ENCODE results near the gene FZD2.
A peak's percentile ranks its signal among the peaks of the same experiment; 100 is the strongest.

The FZD2 gene

DNA sequence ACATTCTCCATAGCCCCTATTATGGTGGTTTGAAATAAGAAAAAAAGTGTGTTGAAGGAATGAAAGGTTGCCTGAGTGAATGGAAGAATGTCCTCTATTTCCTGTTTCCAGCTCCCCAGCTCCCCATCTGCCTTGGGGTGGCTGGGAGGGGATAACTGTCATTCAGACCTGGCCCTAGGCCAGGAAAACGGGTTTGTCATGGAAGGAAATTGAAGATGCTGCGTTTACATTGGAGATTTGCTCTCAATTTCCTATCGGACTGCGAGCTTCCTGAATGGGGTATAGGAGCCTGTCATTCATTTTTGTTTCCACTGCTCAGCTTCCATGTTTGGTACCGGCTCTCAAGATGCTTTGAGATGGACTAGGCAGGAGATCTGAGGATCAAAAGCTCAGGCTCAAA lies 2.2 kb upstream of the FZD2 start:
- no peaks in the 10 kb centered on the region for H3K79me2 ChIP-seq (ENCODE audit: insufficient read depth, low read length)
- no peak overlapping the region for H3K9ac ChIP-seq (ENCODE audit: low read length)
- H3K9me3 ChIP-seq (ENCODE audit: insufficient read depth, low read length): no peaks in the 10 kb centered on the region
- H2AFZ ChIP-seq (ENCODE audit: low read depth, low read length, severe bottlenecking): no peak overlapping the region
- no peak overlapping the region for H3K27ac ChIP-seq (ENCODE audit: low read depth, low read length)
- no peak for TF ChIP-seq CTCF (IDR thresholded peaks at IDR 0.05; ENCODE audit: insufficient read depth, low read length, poor library complexity, severe bottlenecking)
- no peak for TF ChIP-seq EZH2phosphoT487 (conservative IDR thresholded peaks at IDR 0.05; ENCODE audit: low read length)
- no peak overlapping the region for H3K4me2 ChIP-seq (ENCODE audit: low read depth, low read length, poor library complexity, severe bottlenecking)
- no peaks in the 10 kb centered on the region; the same call in 1 of the 2 replicates for H3F3A ChIP-seq (ENCODE audit: insufficient read depth)
- no peaks in the 10 kb centered on the region for H3K27me3 ChIP-seq (ENCODE audit: low read length)
- H4K20me1 ChIP-seq (ENCODE audit: low read depth, low read length): no peaks in the 10 kb centered on the region
- H3K36me3 ChIP-seq (ENCODE audit: low read length): no peaks in the 10 kb centered on the region
- no peak overlapping the region for H3K4me3 ChIP-seq (ENCODE audit: insufficient read depth, low read length, poor library complexity, severe bottlenecking)
- no peaks in the 10 kb centered on the region for H3K9me2 ChIP-seq (replicated peaks; ENCODE audit: insufficient read depth, low read length)

DNA sequence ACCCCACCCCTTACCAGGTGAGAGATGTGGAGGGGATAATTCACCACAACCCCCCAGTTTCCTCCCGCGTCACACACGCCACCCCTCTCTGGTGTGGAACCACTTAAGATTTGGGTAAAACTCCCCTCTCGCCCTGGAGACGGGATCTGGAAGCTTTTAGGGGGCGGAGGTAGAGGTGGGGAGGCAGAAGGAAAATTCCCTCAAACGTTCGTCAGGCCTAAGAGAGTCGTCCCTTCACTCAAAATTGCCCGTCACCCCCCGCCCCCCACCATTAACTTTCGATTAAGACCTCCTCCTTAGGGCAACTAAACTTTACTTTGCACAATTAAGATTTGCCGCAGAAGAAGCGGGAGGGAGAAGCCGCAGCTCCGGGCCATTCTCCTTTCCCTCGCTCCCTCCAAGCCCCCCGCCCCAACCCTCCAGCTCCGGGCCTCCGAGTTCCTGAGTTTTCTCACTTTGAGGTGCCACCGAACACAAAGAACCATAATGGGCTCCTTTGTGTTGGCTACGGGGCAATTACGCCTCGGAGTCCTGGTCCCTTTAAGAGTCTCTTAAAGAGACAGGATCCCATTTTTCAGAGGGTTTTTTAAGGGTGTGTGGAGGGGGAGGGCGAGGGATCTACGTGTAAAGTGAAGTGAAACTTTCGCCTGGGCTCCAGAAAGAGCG lies 985 bp upstream of the FZD2 start:
- Histone ChIP-seq H3K4me3 (ENCODE audit: insufficient read depth, low read length, poor library complexity, severe bottlenecking) (peak overlapping the region; percentile 60), H3K27me3 (ENCODE audit: low read length) (no peaks in the 10 kb centered on the region), H3K36me3 (ENCODE audit: low read length) (no peaks in the 10 kb centered on the region), H2AFZ (ENCODE audit: low read depth, low read length, severe bottlenecking) (peak overlapping the region; percentile 92), H3K9ac (ENCODE audit: low read length) (peak overlapping the region; percentile 56), H3K9me2 (replicated peaks; ENCODE audit: insufficient read depth, low read length) (no peaks in the 10 kb centered on the region), H3K4me2 (ENCODE audit: low read depth, low read length, poor library complexity, severe bottlenecking) (peak overlapping the region; percentile 90), H3F3A (ENCODE audit: insufficient read depth) (no peaks in the 10 kb centered on the region; the same call in 1 of the 2 replicates), H3K9me3 (ENCODE audit: insufficient read depth, low read length) (no peaks in the 10 kb centered on the region), H3K79me2 (ENCODE audit: insufficient read depth, low read length) (no peaks in the 10 kb centered on the region), H4K20me1 (ENCODE audit: low read depth, low read length) (no peaks in the 10 kb centered on the region), H3K27ac (ENCODE audit: low read depth, low read length) (peak overlapping the region; percentile 63)
- no peak for TF ChIP-seq CTCF (IDR thresholded peaks at IDR 0.05; ENCODE audit: insufficient read depth, low read length, poor library complexity, severe bottlenecking)
- no peak for TF ChIP-seq EZH2phosphoT487 (conservative IDR thresholded peaks at IDR 0.05; ENCODE audit: low read length)

DNA sequence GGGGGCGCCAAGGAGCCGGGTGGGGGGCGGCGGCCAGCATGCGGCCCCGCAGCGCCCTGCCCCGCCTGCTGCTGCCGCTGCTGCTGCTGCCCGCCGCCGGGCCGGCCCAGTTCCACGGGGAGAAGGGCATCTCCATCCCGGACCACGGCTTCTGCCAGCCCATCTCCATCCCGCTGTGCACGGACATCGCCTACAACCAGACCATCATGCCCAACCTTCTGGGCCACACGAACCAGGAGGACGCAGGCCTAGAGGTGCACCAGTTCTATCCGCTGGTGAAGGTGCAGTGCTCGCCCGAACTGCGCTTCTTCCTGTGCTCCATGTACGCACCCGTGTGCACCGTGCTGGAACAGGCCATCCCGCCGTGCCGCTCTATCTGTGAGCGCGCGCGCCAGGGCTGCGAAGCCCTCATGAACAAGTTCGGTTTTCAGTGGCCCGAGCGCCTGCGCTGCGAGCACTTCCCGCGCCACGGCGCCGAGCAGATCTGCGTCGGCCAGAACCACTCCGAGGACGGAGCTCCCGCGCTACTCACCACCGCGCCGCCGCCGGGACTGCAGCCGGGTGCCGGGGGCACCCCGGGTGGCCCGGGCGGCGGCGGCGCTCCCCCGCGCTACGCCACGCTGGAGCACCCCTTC lies 484 bp downstream of the FZD2 start:
- TF ChIP-seq CTCF (IDR thresholded peaks at IDR 0.05; ENCODE audit: insufficient read depth, low read length, poor library complexity, severe bottlenecking) (no peak), EZH2phosphoT487 (conservative IDR thresholded peaks at IDR 0.05; ENCODE audit: low read length) (no peak)
- Histone ChIP-seq H3K9me2 (replicated peaks; ENCODE audit: insufficient read depth, low read length) (no peaks in the 10 kb centered on the region), H3K9ac (ENCODE audit: low read length) (peak overlapping the region; percentile 56; the same call in 1 of the 2 replicates), H3K4me3 (ENCODE audit: insufficient read depth, low read length, poor library complexity, severe bottlenecking) (peak overlapping the region; percentile 60), H3K27me3 (ENCODE audit: low read length) (no peaks in the 10 kb centered on the region), H3K27ac (ENCODE audit: low read depth, low read length) (no peak overlapping the region), H4K20me1 (ENCODE audit: low read depth, low read length) (no peaks in the 10 kb centered on the region), H2AFZ (ENCODE audit: low read depth, low read length, severe bottlenecking) (no peak overlapping the region), H3K79me2 (ENCODE audit: insufficient read depth, low read length) (no peaks in the 10 kb centered on the region), H3K4me2 (ENCODE audit: low read depth, low read length, poor library complexity, severe bottlenecking) (peak overlapping the region; percentile 90), H3K36me3 (ENCODE audit: low read length) (no peaks in the 10 kb centered on the region), H3F3A (ENCODE audit: insufficient read depth) (no peaks in the 10 kb centered on the region; the same call in 1 of the 2 replicates), H3K9me3 (ENCODE audit: insufficient read depth, low read length) (no peaks in the 10 kb centered on the region)

Data from SU-DHL-6 (cell line).